Activated CD4-positive, alpha-beta T cell treated with anti-CD3 and anti-CD28 coated beads, Interleukin-2, amount 50 U/mL, for 1 hour (primary cell): Measurements from ENCODE around the gene SEC24B.

Source experiments
- DNase-seq: peaks from one replicate; pipeline ENCODE4 v3.0.0-alpha.2; 2020

The SEC24B gene

GRCh38 chr4:109433205-109434006, at the start of gene SEC24B:
SEC24B (plus strand) TSS chr4:109433815; CDS start chr4:109433870, 55 bp downstream.
- DNase-seq = peak; percentile 89

- DNase-seq = no peak
Observed at GRCh38 chr4:109383823-109384222, 49.8 kb upstream of the SEC24B start.

DNA sequence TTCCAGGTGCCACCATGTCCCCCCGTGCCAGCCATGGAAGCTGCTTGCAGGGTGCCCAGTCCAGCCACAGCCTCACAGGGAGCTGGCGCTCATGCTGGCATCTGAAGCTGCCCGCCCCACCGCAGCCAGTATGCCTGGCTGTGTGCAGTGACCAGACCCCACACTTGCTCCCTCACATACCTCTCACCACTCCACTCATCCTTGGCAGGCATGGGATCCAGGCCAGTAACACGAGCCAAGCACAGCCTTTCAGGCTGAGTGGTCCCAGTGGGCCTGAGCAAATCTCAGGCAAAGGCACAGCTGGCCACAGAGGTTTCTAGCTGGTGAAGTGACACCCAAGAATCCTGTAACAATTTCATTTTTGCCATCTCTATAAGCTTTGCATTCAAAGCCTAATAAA, 48.4 kb upstream of the SEC24B start:
- no peak for DNase-seq

- no peak for DNase-seq
Observed at GRCh38 chr4:109389369-109390114, 44.1 kb upstream of the SEC24B start.

- DNase-seq = no peak
Observed at GRCh38 chr4:109390115-109390768, 43.4 kb upstream of the SEC24B start.

DNA sequence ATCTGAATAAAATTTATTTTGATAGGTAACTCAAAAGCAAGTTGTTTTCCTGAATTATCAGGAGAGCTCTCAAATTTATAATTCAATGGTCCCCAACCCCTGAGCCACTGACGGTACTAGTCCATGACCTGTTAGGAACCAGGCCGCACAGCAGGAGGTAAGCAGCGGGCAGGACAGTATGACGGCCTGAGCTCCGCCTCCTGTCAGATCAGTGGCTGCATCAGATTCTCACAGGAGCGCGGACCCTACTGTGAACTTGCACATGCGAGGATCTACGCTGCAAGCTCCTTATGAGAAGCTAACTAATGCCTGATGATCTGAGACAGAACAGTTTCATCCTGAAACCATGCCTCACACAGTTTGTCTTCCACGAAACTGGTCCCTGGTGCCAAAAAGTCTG, 37.9 kb upstream of the SEC24B start:
- DNase-seq = no peak

GRCh38 chr4:109398928-109399327, 34.7 kb upstream of the SEC24B start:
- no peak for DNase-seq

DNA sequence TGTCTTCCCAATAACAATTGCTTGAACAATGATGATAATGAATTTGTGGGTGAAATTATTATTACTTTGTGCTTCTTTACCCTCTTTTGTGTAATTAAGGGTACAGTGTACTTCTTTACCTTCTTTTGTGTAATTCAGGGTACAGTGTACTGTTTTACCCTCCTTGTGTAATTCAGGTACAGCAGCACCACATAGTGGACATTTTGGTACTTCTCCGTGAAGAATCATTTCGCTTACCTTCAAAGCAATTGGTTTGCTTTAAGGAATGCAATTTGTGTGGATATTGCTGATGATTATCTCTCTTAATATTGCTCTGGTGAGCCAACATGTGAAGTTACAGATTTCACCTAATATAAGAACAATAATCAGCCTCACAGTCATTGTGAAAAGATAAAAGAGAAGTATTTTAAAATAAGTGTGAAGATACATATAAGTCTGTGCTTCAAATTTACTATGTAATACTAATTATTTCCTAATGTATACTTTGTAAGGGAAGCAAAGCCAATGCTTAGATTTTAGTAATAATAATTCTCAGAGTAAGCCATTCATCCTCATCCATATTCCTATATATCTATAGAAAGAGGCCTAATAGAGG, 27.2 kb upstream of the SEC24B start:
- no peak for DNase-seq

- DNase-seq = no peak
Observed at GRCh38 chr4:109407027-109407737, 26.4 kb upstream of the SEC24B start.

DNA sequence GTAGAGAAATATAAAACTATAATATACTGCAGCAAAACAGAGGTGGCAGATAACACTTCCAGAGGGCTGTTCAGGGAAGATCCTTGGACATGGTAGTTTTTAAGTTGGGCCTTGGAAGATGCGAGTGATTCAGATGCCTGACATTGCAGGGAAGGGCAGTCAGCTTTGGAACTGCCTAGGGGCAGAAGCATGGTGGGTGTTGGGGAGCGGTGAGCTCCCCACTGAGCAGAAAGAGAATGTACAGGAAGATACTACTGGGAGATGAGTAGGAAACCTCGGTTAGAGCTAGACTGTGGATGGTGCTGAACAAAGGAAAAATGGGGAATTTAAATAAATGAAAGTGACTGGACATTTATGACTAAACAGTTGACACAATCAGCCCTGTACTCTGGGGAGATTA, 24.9 kb upstream of the SEC24B start:
- no peak for DNase-seq

- no peak for DNase-seq
Observed at GRCh38 chr4:109410226-109410625, 23.4 kb upstream of the SEC24B start.

GRCh38 chr4:109410776-109411175, 22.8 kb upstream of the SEC24B start:
- DNase-seq = no peak

DNA sequence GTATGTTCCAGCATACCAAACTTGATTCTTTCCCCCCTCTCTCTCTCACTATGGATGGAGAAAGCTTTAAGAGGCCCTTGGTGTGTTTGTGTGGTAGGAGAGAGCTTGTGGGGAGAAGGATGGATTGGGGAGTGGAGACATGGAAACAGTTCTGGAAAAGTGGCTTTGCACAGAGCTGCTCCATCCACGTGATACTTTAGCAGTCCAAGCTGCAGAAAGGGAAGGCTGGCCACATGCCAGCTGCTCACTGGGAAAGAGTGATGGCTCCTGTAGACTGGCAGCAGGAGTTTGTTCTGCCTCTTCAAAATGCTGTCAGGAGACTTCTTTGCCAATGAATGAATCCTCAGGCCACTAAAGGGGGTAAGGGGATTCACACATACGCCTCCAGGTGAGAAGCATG, 21.7 kb upstream of the SEC24B start:
- no peak for DNase-seq

DNA sequence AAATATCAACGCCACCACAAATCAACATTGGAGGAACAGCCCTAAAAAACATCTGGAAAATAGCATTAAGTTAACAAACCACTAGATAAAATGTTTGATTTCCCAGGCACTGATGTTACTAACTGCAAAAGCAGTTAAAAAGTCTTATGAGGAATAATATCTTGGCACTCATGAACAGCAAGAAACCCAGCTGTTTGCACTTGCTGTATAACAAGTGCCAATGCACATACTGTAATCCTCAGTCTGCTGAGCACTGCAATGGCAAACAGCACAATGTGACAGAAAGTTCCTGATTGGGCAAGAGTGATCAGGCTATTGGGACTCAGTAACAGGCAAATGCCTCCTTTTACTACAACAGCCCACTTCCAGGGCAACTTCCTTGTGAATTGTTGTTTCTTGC, 20.8 kb upstream of the SEC24B start:
- no peak for DNase-seq

DNA sequence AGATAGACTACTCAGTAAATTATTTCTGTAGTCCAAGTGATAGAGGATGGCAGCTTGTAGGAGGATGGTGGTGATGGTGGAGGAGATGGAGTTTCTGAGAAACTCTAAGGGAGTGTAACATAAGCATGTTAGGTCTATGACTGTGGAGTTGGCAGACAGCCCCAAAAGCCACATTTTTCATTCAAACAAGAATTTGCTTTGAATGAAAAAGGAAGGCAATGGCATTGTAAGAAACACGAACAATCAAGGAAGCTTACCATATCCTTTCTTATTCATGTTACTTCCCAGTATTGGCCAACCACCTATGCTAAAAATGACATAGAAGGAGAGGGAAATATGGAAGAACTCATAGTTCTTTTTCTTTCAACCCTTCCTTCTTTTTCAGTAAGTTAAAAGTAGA, 18.7 kb upstream of the SEC24B start:
- no peak for DNase-seq

DNA sequence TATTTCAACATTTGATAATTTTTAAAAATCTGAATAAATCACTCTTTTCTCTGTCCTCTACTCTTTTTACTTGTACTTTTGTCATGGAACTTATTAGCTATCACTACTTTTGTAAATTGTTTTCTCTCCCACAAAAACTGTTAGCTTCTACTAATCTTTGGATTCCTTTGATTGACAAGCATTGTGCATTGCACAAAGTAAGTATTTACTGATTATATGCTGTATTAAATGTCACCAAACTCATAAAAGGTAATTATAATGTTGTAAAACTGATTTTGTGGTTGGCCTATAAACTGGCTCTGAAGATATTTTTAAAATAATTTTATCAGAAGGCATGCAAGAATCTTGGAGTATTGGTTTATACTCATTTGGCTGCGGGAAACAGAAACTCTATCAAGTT, 15.0 kb upstream of the SEC24B start:
- no peak for DNase-seq

DNA sequence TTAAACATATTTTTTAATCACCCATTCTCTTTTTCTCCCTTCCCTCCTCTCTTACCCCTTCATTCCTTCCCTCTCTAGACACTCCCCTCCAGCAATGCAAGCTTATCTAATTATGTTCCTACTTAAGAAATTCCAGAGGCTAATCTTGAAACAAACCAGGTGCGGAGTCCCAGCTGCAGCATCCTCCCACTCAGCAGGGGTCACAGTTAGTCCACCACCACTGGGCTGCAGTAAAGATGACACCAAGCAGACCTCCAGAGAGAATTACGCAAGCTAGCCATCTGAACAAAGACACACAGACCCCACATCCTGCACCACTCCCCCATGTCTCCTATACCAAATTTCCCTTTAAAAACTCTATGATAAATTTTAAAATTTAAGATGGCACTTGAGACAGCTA, 13.9 kb upstream of the SEC24B start:
- no peak for DNase-seq

GRCh38 chr4:109424093-109424841, 9.3 kb upstream of the SEC24B start:
- DNase-seq = no peak

- DNase-seq = no peak
Observed at GRCh38 chr4:109425405-109425804, 8.2 kb upstream of the SEC24B start.

DNA sequence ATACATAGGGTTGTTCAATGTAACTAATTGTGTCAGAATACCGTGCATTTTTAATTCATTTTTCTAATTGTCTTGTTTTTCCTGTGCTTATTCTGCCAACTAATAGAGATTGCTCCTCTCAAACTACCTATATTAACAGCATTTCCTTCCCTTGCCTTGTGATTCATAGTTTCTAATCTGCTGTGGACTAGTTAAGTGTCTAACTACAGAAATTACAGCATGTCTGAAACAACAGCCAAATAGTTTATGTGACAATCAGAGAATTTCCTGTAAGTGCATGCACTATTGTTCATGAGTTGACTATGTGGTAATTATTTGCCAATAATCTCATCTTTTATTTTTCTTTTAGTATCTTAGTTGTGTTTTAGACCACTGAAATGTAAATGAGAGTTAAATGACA, 4.1 kb upstream of the SEC24B start:
- no peak for DNase-seq

DNA sequence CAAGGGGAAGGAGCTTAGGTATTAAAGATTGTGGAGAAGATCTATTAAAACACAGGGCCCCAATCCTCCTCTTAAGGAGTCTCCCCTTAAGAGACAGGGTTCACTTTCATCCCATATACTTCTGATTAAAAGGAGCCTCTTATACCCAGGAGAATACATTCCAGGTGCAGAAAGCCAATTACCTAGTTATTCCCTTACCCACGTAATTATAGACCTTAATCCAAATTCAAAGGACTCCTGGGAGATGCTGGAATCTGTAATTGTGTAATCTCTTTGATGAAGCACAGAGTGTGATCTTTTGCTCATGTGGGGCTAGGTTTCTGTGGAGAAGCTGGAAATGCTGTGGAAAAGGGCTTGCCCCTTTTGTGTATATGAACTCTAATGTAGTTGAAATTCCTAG, 1.4 kb upstream of the SEC24B start:
- no peak for DNase-seq

DNA sequence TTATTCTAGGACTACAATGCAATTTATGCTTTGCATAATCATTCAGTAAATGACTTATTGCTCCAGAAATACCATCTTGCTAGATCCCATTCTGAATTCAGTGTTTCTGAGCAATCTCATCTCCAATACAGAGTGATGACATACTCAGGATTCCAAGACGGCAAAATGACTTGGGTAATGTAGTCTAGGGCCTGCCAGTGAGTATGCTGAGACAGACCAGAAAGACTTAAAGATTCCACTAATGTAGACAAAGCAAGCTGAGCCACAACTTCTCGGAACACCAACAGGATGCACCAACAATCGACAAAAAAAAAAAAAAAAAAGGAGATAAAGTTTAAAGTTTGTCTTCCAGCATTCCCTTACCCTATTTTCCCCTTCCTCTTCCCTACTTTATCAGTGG, 919 bp upstream of the SEC24B start:
- no peak for DNase-seq
